ELF-1 (cell line): ENCODE data around the gene MTHFD2.
"Not testable (repeated sequence)": the region's sequence is repeated elsewhere in the genome, so short reads cannot be mapped to it uniquely, and the experiment has no call there.

Experiments
- DNase-seq: peaks from one replicate; pipeline ENCODE4 v3.0.0-alpha.2; 2016; ENCODE audit warnings: low read depth, low spot score

Gene MTHFD2

DNA sequence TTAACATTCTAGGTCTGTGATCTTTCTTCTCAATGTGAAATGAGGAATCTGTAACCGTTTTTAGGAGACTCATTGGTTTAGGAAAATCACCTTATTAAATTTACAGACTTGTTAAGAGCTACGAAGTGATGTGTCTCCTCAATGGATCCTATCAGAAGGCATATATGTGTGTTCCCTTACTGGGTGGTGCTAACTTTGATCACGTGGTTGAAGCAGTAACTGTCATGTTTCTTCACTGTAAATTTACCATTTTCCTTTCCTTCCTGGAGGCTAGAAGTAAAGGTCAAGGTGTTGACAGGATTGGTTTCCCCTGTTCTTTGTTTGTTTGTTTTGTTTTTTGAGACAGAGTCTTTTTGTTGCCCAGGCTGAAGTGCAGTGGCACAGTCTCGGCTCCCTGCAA is 1.4 kb upstream of the MTHFD2 start:
- no peak for DNase-seq

DNA sequence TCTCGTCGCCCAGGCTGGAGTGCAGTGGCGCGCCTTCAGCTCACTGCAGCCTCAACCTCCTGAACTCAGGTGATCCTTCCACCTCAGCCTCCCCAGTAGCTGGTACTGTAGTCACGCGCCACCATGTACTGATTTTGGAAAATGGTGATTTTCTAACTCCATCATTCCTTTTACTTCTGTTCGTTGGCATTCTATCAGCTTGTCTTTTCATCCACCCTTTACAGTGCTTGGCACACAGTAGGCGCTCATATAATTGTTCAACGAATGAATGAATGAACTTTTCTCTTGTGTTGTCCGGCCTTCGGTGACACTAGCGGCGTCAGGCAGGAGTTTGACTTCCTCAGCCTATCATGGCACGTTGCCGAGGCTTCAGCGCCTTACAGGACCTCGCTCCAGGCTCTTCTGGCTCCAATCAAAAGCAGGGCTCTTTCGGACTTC is 373 bp upstream of the MTHFD2 start:
- no peak for DNase-seq

DNA sequence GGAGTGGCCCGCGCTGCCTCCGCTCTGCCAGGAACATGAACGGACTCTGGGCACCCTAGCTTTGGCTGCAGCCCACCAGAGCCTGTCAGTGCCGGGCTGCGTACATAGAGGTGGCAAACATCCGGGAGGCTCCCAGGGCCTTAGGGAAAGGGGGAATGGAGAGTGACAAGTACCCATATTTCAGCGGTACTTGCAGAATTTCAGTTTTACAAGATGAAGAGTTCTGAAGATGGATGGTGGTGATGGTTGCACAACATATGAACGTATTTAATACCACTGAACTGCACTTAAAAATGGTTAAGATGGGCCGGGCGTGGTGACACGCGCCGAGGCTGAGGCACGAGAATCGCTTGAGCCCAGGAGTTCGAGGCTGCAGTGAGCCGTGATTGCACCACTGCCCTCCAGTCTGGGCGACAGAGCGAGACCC is 873 bp downstream of the MTHFD2 start:
- DNase-seq: no peak

DNA sequence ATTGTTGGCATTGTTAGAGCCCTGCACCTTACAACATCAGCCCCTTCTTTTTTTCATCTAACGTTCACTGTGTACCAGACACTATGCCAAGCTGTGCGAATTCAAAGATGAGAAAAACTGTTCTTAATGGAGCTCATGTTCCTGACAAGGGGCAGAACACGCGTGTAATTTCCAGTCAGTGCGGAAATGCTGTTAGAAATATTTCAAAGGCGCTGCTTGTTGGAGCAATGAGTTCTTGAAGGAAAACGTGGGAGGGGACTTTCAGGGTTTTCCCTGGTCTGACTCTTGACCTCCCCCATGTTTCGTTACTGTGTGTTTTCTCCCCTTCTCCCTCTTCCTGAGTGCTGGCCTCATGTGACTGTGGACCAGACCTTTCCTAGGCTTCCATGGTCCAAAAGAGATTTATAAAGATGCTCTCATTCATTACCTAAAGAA is 1.5 kb downstream of the MTHFD2 start:
- peak; percentile 25 for DNase-seq

DNA sequence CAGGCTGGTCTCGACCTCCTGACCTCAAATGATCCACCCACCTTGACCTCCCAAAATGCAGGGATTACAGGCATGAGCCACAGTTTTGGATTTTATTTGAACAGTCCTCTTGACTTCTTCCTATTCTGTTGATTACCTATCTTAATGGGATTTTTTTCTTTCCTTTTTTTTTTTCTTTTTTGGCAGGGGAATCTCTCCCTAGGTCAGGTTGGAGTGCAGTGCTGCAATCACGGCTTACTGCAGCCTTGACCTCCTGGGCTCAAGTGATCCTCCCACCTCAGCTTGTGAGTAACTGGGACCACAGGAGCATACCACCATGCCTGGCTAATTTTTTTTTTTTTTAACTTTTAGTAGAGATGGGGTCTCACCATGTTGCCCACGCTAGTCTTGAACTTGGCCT is 2.8 kb downstream of the MTHFD2 start:
- no peak for DNase-seq

DNA sequence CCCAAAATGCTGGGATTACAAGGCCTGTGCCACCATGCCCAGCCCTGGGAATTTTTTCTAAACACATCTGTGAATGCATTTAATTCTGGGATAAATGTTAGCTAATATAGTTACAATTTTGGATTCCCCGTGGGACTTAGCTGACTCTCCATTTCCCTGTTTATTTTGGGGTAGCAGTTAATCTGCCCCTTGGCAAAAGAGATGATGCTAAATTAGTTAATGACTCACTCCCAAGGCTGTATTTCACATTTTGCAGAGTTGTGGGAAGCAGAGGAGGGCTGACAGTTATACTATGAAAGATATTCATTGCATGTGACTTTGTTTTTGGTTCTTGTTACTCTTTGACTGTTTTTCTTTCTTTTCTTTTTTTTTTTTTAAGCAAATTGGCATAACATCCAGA is 3.2 kb downstream of the MTHFD2 start:
- DNase-seq: no peak

DNA sequence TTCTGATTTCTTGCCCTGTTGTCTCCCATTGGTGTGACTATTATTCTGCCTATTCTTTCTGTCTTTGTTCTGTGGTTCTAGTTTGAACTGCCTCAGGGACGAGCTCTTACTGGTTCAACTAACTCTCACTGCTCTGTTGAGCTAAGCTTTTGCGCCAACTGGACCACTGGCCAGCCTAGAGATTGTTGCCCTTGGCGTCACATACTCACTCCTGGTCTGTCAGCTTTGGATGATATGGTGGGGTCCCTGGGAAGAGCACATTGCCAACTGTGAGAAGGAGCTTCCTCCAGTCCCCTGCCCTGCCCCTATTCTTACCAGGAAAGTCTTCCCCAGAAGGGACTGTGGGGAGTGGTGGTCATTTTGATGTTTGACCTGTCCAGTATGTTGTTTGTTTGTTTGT is 6.0 kb downstream of the MTHFD2 start:
- DNase-seq: peak; percentile 32

DNA sequence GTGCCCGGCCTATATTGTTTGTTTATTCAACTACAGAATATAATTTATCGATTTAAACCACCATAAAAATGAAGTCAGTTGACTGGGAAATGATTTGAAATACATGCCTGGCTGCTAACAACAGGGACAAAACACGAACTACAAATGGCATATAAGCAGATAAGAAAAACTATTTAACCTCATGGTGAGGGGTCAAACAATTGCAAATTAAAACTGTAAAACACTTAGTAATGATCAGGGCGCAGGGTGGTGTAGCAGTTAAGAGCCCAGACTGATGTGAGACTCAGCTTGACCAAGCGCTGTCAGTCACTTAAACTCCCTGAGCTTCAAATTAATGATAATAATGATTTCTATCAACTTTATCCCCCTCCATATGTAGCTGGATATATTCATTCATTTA is 6.7 kb downstream of the MTHFD2 start:
- no peak for DNase-seq

DNA sequence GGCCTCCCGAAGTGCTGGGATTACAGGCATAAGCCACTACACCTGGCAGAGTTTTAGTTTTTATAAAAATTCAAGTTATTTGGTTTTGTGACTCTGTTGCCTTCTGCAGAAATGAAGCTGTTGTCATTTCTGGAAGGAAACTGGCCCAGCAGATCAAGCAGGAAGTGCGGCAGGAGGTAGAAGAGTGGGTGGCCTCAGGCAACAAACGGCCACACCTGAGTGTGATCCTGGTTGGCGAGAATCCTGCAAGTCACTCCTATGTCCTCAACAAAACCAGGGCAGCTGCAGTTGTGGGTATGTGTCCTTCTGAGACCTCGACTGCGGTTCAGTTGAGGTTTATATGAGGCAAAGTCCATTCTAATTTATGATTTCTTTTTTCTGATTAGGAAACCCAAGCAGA is 7.2 kb downstream of the MTHFD2 start:
- DNase-seq: peak; percentile 78

DNA sequence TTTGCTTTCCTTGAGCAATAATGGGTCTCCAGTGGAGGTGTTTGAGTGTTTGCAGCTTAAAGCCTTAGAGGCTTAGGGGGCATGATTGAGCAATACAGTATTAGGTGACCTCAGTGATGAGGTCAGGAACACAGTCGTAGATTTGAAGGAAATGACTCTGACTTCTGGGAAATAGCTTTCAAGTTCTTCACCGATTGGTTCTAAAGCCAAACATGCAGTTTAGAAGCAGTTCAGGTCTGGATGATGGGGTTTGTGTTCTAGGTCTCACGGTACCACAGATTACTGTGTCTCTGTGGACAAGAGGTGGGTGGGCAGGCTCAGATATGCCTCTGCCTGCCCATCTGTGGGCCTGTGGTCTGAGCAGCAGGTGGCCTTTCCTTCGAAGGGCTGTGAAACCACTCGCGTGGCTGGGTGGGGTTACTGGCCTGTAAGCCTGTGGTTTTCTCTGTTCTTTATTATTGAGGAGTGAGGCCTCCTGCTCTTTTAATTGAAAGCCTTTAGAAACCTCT is 7.8 kb downstream of the MTHFD2 start:
- no peak for DNase-seq

DNA sequence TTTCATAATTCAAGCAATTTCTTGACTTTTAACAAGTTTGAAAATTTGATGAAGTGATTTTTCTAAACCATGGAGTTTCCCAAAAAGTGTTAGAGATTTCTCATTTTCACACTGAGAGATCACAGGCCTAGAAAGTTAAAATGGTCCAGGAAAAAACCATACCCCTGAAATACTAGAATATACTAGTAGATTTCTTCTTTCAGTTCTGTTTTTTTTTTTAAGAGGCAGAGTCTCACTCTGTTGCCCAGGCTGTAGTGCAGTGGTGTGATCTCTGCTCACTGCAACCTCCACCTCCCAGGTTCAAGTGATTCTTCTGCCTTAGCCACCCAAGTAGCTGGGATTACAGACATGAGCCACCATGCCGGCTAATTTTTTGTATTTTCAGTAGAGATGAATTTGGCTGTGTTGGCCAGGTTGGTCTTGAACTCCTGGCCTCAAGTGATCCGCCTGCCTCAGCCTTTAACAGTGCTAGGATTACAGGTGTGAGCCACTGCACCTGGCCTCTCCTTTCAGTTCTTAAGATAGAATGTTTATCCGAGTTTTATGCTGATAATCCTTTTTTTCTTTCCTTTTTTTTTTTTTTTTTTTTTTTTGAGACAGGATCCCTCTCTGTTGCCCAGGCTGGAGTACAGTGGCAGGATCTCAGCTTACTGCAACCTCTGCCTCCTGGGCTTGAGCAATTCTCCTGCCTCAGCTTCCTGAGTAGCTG is 14.4 kb downstream of the MTHFD2 start:
- DNase-seq: no peak

DNA sequence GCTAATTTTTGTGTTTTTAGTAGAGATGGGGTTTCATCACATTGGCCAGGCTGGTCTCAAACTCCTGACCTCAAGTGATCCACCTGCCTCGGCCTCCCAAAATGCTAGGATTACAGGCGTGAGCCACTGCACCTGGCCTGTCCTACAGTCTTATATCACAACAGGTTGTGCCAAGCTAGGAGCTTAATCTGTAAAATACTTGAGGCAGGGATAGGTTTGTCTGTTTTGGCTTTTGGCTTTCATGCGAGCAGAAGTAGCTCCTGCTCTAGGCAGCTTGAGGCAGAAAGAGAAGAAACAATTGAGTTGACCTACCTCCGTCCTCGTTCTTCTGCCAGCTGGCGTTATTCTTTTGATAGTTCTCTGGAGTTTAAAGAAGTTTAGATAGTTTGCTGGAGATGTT is 17.4 kb downstream of the MTHFD2 start:
- DNase-seq: not testable (repeated sequence)

DNA sequence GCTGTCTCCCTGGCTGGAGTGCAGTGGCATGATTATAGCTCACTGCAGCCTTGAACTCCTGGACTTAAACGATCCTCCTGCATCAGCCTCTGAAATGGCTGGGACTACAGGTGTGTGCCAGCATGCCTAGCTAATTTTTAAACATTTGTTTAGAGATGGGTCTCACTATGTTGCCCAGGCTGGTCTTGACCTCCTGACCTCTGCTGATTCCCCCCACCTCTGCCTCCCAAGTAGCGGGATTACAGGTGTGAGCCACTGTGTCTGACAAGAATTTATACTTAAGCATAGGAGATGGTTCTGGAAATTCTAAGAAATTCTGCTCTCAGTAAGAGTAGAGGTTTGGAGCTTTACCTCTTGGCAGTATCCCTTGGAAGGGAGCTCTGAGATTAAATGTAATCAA is 18.2 kb downstream of the MTHFD2 start:
- no peak for DNase-seq

DNA sequence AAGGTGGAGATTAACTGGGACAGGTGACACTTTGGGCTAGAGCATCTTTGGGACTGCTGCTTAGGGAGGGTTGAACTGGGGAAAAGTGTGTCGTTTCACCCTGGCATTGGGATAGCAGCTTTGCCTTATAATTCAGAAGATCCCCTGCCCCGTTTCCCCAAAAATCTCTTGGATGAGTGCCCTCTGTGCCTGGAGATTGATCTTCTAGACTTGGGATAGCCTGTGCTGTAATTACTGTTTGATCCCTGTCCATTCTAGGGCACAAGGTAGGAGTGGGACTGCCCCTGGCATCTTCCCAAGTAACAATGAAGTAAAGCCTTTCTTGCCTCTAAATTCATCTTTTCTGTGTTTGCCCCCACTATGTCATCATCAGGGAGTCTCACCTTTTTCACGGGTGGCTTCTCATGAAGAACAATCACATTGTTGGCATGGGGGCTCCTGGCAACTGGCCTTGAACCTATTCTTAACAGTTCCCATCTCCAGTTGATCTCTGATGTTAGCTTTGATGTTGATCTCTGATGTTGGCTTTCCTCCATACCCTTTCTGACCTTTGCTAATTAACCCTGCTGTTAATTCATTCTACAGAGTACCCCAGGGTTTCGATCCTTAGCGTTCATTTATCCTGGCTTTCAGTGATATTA is 21.6 kb downstream of the MTHFD2 start:
- DNase-seq: no peak

DNA sequence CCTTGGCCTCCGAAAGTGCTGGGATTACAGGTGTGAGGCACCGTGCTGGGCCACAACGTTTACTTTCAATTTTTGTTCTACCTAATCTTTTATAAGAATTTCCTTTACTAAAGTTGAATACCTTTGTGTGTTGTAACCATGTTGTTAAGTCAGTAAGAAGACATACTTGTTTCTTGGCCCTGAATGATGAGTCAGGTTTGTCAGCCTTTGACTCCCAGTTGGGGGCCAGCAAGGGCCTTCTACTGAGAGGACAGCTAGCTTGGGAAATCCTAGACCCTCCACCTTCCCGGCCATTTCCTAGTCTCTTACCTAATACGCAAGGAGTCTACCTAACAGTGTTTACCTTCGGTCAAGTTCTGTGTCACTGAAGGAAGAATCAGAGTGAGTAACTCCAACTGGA is 22.7 kb downstream of the MTHFD2 start:
- no peak for DNase-seq

DNA sequence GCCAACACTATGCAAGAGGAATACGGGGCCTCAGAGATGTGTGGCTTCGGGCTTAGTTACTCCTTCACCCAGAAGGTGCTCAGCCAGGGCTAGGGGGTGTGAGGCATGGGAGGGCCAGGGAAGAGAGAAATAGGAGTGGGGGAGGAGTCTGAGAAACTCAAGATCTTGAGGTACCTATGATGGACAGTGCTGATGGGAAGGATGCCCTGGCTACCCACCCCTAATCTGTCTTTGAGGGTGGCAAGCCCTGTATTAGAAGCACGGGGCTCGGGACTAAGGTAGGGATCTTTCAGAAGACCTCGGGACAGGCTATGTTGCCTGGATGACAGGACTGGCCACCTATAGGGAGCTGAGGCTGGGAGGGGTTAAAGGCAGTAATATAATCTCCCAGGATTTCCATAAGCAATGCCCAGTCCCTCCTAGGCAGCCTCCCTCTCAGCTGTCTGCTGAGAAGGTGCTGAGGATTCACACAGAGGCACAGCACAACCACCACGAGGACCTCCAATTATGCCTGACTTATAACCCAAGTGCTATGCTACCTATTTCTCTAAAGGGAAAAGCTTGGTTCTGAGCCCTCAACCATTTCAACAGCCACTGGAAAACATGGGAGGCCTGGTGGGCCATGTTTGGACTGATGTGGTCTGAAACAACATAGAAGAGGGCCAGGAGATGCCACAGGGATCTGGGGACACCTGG is 23.3 kb downstream of the MTHFD2 start:
- DNase-seq: no peak

DNA sequence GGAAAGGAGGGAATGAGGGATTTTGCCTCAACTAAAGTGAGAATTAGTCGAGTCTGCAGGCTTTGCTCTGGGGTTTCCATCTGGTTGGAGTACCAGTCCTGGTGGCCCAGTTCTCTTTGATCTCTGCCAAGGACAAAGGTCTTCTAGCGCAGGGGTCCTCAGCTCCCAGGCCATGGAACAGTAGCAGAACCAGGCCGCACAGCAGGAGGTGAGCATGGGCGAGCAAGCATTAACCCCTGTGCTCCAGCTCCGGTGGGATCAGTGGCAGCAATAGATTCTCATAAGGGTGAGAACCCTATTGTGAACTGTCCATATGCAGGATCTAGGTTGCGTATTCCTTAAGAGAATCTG is 23.9 kb downstream of the MTHFD2 start:
- no peak for DNase-seq

DNA sequence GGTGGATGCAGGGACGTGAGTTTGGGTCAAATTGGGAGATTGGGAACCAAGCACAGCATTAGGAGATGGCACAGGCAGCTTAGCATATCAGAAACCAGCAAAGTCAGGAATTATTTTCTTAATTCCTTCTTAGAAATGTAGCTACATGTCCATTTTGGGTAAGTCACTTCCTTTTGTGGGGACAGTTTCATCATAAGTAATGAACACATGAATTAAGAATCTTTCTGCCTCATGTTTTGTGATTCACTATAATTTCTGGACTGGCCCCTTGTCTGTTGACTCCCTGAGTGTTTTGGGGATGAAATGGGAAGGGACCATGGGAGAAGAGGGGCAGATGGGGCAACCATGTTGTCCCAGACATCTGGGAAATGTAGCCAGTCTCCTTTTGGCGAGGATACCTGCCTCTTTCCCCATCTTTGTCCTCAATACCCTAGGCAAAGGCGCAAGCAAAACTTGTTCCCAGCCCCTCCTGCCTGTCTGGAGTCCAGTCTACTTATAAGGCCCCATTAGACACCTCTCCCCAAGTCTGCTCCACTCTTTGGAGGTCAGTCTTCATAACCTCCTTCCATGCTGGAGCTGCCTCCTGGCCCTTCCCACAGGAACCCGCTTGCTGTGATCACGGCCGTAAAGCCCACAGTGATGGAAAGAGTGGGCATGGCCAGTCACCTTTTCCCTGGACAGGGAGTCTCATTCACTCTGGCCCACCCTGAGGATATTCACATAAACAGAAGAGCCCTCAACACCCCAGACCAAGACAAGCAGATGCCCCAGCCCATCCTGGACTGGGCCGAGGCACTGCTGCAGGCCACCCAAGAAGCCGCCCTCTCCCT is 25.7 kb downstream of the MTHFD2 start:
- DNase-seq: no peak

DNA sequence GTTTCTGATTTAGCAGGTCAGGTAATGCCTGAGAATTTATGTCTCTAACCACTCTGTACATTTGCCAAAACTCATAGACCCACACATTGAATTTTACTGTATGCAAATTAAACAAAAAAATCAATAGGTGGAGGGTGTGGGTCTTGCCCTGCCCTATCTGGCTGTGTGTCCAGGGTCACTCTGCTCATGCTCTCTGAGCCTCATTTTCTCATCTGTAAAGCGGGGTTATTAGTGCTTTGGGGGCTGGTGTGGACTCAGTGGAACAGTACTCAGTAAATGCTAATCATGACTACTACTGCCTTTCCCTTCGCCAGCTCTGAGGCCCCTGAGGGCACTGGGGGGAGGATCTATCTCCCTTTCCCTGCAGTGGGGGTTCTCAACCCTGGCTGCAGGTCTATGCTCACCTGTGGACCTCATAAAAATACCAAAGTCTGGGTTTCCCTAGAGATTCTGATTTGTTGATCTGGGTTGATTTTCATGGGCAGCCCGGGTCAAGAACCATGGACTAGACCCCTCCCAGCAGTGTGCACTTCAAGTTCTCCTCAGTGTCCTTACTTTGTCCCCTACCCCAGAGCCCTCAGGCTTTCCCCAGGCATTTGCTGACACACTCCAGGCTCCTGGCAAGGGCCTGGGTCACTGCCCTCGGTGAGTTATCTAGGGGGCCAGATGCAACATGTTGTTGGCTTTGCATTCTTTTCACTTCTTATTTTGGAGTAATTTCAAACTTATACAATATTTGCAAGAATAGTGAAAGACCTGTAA is 27.5 kb downstream of the MTHFD2 start:
- DNase-seq: peak; percentile 34

DNA sequence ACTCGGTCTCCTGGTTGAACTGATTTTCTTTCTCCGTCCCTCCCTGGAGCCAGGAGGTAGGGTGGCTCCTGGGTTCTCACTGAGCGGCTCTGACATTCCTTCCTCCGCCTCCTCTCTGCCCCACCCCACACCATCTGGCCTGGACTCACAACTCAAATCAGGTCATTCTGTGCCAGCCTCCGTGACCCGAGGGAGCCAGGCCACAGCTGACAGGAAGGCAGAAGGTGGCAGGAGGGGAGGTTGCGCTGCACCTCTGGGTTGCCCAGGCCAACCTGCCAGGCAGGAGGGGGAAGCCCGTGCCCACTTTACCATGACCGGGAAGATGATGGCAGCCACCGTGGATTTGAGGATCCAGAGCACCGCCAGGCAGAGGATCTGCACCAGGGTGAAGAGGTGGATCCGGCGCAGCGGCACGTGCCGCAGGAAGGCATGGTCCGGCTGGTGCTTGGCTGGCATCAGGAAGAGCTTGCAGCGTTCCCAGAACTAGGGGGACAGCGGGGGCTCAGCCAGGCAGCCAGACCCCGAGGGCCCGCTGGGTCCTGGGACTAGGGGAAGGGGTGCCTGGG is 28.3 kb downstream of the MTHFD2 start:
- peak; percentile 23 for DNase-seq

DNA sequence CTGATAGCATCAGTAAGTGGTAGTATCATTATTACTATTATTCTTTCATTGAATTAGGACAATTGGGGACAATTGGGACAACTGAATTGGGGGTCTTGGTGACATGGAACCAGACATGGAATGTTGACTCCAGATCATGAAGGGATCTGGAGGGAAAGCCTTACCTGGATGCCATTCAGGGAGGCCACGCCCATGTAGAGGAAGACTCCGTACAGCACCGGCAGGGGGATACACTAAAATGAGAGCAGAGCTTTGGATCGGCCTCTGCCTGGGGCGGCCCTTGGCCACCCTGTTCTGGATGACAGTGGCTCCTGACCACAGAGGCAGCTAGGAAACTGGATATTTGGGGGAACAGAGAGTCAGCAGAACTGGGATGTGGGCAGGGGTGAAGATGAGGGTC is 29.2 kb downstream of the MTHFD2 start:
- peak; percentile 64 for DNase-seq
